ENCODE data around the gene TMEM9. TPM values are rescaled to one million over a fixed set of nuclear protein-coding genes. Genes with fewer than 3 reads are reported as not detected.

Gene TMEM9
- total and polyA plus RNA-seq, 4 donors, result 30.5 to 59.5 (median 49.0) TPM

- Histone ChIP-seq H3K4me1 (ENCODE audit: control insufficient read depth in 4 of 4, insufficient read depth in 4 of 4, low read length in 3 of 4) (no peaks in the 10 kb centered on the region), H3K27me3 (ENCODE audit: control insufficient read depth in 4 of 4, insufficient read depth in 4 of 4, low read length in 3 of 4) (no peaks in the 10 kb centered on the region), H3K27ac (ENCODE audit: low read depth in 1 of 2, low read length in 2 of 2) (no peak overlapping the region), H3K36me3 (ENCODE audit: control insufficient read depth in 4 of 4, insufficient read depth in 3 of 4, low read depth in 1 of 4, low read length in 3 of 4) (no peaks in the 10 kb centered on the region), H3K9ac (ENCODE audit: low read depth in 1 of 2, low read length in 2 of 2) (no peak overlapping the region), H3K9me3 (ENCODE audit: control insufficient read depth in 4 of 4, low read length in 3 of 4) (no peaks in the 10 kb centered on the region), H3K4me3 (ENCODE audit: low read depth in 1 of 3, low read length in 3 of 3) (no peak overlapping the region)
- 93% methylated on average over 13 of the region's 13 CpGs for WGBS
- TF ChIP-seq FOXA1 (IDR thresholded peaks at IDR 0.05), result no peak
- no peak for TF ChIP-seq HNF4G (IDR thresholded peaks at IDR 0.05)
- TF ChIP-seq TAF1 (conservative IDR thresholded peaks at IDR 0.05), result no peak
- TF ChIP-seq EGR1 (IDR thresholded peaks at IDR 0.05; ENCODE audit: low read depth in 2 of 2), result no peak
- TF ChIP-seq CTCF (IDR thresholded peaks at IDR 0.05; ENCODE audit: low read depth, low read length, missing input control), result no peak
- TF ChIP-seq RAD21 (IDR thresholded peaks at IDR 0.05), result no peak
- TF ChIP-seq, protein P1, sequence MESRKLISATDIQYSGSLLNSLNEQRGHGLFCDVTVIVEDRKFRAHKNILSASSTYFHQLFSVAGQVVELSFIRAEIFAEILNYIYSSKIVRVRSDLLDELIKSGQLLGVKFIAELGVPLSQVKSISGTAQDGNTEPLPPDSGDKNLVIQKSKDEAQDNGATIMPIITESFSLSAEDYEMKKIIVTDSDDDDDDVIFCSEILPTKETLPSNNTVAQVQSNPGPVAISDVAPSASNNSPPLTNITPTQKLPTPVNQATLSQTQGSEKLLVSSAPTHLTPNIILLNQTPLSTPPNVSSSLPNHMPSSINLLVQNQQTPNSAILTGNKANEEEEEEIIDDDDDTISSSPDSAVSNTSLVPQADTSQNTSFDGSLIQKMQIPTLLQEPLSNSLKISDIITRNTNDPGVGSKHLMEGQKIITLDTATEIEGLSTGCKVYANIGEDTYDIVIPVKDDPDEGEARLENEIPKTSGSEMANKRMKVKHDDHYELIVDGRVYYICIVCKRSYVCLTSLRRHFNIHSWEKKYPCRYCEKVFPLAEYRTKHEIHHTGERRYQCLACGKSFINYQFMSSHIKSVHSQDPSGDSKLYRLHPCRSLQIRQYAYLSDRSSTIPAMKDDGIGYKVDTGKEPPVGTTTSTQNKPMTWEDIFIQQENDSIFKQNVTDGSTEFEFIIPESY (IDR thresholded peaks at IDR 0.05), result no peak
- TF ChIP-seq REST (IDR thresholded peaks at IDR 0.05), result no peak
- no peak for TF ChIP-seq RXRA (IDR thresholded peaks at IDR 0.05)
- DNase-seq (ENCODE audit: low spot score), result no peak
These were observed 25.3 kb downstream of the TMEM9 start for GRCh38 chr1:201128962-201129361.

DNA sequence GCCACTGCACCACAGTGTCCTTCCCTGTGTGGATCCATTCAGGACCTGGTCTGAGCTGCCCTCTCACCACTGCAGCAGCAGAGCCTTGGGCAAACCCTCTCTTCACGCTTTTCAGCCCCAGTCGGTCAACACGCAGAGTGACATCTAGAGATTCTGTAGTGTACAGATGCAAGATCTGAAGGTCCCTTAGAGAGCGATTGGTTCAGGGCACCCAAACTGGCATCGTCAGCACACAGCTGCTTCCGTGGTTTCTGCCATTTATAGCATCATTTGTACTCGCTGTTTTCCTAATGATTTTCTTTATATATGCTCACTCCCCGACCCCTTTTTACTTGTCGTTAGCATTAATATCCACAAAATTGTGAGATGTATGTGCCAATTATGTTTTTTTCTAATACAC is 25.8 kb downstream of the TMEM9 start:
- no peaks in the 10 kb centered on the region for H3K4me1 ChIP-seq (ENCODE audit: control insufficient read depth in 4 of 4, insufficient read depth in 4 of 4, low read length in 3 of 4)
- H3K27ac ChIP-seq (ENCODE audit: low read depth in 1 of 2, low read length in 2 of 2), result no peak overlapping the region
- H3K9ac ChIP-seq (ENCODE audit: low read depth in 1 of 2, low read length in 2 of 2), result no peak overlapping the region
- no peaks in the 10 kb centered on the region for H3K27me3 ChIP-seq (ENCODE audit: control insufficient read depth in 4 of 4, insufficient read depth in 4 of 4, low read length in 3 of 4)
- H3K36me3 ChIP-seq (ENCODE audit: control insufficient read depth in 4 of 4, insufficient read depth in 3 of 4, low read depth in 1 of 4, low read length in 3 of 4), result no peaks in the 10 kb centered on the region
- no peak for DNase-seq (ENCODE audit: low spot score)
- WGBS, result 93% methylated on average over 9 of the region's 9 CpGs
- H3K4me3 ChIP-seq (ENCODE audit: low read depth in 1 of 3, low read length in 3 of 3), result no peak overlapping the region
- H3K9me3 ChIP-seq (ENCODE audit: control insufficient read depth in 4 of 4, low read length in 3 of 4), result no peaks in the 10 kb centered on the region
- no peak for TF ChIP-seq RXRA (IDR thresholded peaks at IDR 0.05)
- TF ChIP-seq, protein P2, sequence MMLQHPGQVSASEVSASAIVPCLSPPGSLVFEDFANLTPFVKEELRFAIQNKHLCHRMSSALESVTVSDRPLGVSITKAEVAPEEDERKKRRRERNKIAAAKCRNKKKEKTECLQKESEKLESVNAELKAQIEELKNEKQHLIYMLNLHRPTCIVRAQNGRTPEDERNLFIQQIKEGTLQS (IDR thresholded peaks at IDR 0.05), result no peak
- TF ChIP-seq EGR1 (IDR thresholded peaks at IDR 0.05; ENCODE audit: low read depth in 2 of 2), result no peak
- TF ChIP-seq, protein P3, sequence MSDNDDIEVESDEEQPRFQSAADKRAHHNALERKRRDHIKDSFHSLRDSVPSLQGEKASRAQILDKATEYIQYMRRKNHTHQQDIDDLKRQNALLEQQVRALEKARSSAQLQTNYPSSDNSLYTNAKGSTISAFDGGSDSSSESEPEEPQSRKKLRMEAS (IDR thresholded peaks at IDR 0.05), result no peak
- TF ChIP-seq SP1 (IDR thresholded peaks at IDR 0.05), result no peak
- TF ChIP-seq JUND (IDR thresholded peaks at IDR 0.05), result no peak
- TF ChIP-seq FOXA2 (IDR thresholded peaks at IDR 0.05), result no peak
- TF ChIP-seq HNF4A (conservative IDR thresholded peaks at IDR 0.05), result no peak
- no peak for TF ChIP-seq CTCF (IDR thresholded peaks at IDR 0.05; ENCODE audit: low read depth, low read length, missing input control)
- no peak for TF ChIP-seq HNF4G (IDR thresholded peaks at IDR 0.05)
- TF ChIP-seq GABPA (IDR thresholded peaks at IDR 0.05 in 1 of 2, conservative IDR thresholded peaks at IDR 0.05 in 1 of 2), result no peak
- no peak for TF ChIP-seq NR2F2 (IDR thresholded peaks at IDR 0.05)
- TF ChIP-seq RAD21 (IDR thresholded peaks at IDR 0.05), result no peak
- no peak for TF ChIP-seq TAF1 (conservative IDR thresholded peaks at IDR 0.05)
- no peak for TF ChIP-seq FOXA1 (IDR thresholded peaks at IDR 0.05)
- TF ChIP-seq, protein P1 (IDR thresholded peaks at IDR 0.05), result no peak

Measured in liver (tissue), 9 donors.